ENCODE results near the gene SORCS2.

Gene SORCS2

GRCh38 chr4:7428261-7429068 lies 236.1 kb downstream of the SORCS2 start:
- no peak for DNase-seq (ENCODE audit: low read depth)

GRCh38 chr4:7429069-7429416 lies 236.7 kb downstream of the SORCS2 start:
- no peak for DNase-seq (ENCODE audit: low read depth)

- DNase-seq (ENCODE audit: low read depth): no peak
Measured at GRCh38 chr4:7429601-7430078, 237.3 kb downstream of the SORCS2 start.

- no peak for DNase-seq (ENCODE audit: low read depth)
Measured at GRCh38 chr4:7430368-7430964, 238.1 kb downstream of the SORCS2 start.

- no peak for DNase-seq (ENCODE audit: low read depth)
Measured at GRCh38 chr4:7430965-7431695, 238.8 kb downstream of the SORCS2 start.

GRCh38 chr4:7431696-7432530 lies 239.6 kb downstream of the SORCS2 start:
- no peak for DNase-seq (ENCODE audit: low read depth)

GRCh38 chr4:7432531-7433375 lies 240.4 kb downstream of the SORCS2 start:
- DNase-seq (ENCODE audit: low read depth): no peak

GRCh38 chr4:7433376-7434140 lies 241.2 kb downstream of the SORCS2 start:
- DNase-seq (ENCODE audit: low read depth): no peak

- DNase-seq (ENCODE audit: low read depth): no peak
Measured at GRCh38 chr4:7434141-7434765, 241.9 kb downstream of the SORCS2 start.

- DNase-seq (ENCODE audit: low read depth): peak; percentile 35
Measured at GRCh38 chr4:7434766-7435150, 242.4 kb downstream of the SORCS2 start, which contains the start of gene PSAPL1. PSAPL1 (minus strand) TSS chr4:7434930; CDS start chr4:7434879, 51 bp downstream.

GRCh38 chr4:7435471-7436061 lies 243.2 kb downstream of the SORCS2 start:
- no peak for DNase-seq (ENCODE audit: low read depth)

GRCh38 chr4:7436256-7436655 lies 243.9 kb downstream of the SORCS2 start:
- no peak for DNase-seq (ENCODE audit: low read depth)

- no peak for DNase-seq (ENCODE audit: low read depth)
Measured at GRCh38 chr4:7439699-7440098, 247.4 kb downstream of the SORCS2 start.

- DNase-seq (ENCODE audit: low read depth): no peak
Measured at GRCh38 chr4:7441201-7441600, 248.9 kb downstream of the SORCS2 start.

- DNase-seq (ENCODE audit: low read depth): no peak
Measured at GRCh38 chr4:7442574-7443162, 250.3 kb downstream of the SORCS2 start.

GRCh38 chr4:7444314-7444713 lies 252.0 kb downstream of the SORCS2 start:
- DNase-seq (ENCODE audit: low read depth): no peak

- DNase-seq (ENCODE audit: low read depth): no peak
Measured at GRCh38 chr4:7444731-7445130, 252.4 kb downstream of the SORCS2 start.

GRCh38 chr4:7447236-7447635 lies 254.9 kb downstream of the SORCS2 start:
- no peak for DNase-seq (ENCODE audit: low read depth)

- no peak for DNase-seq (ENCODE audit: low read depth)
Measured at GRCh38 chr4:7448036-7448435, 255.7 kb downstream of the SORCS2 start.
